GM12878 (cell line): Measurements from ENCODE around the gene LRRC59. TPM values are rescaled to one million over a fixed set of nuclear protein-coding genes. Genes with fewer than 3 reads are reported as not detected.

ENCODE experiments used
- ATAC-seq: fragments of 200-7000 bp; cut with Tn5 transposase; 3 replicates; pipeline ENCODE4 v1.9.1; 2020; ENCODE audit warnings: mild to moderate bottlenecking, moderate library complexity
- BruUV-seq: library from RNA; stranded (reverse); fragments of 400-500 nt; replicated peaks from 2 replicates; lab custom pipeline; 2021; lab: Mats Ljungman, UMichigan
- CTCF ChIA-PET: fragments of 300-600 bp; sonication (Branson Sonifier 250); formaldehyde crosslinking; extraction: SDS; loops from one replicate; lab custom pipeline; 2021; ENCODE audit warnings: inconsistent platforms; lab: Yijun Ruan, JAX
- POLR2A ChIA-PET: fragments of 350-600 bp; formaldehyde crosslinking; extraction: SDS; loops from one replicate; lab custom pipeline; 2021; ENCODE audit warnings: inconsistent platforms; lab: Charles Lee
- RAD21 ChIA-PET: fragments of 300-600 bp; sonication (Branson Sonifier 250); formaldehyde crosslinking; loops from one replicate; lab custom pipeline; 2023; ENCODE audit warnings: antibody characterized with exemption; ENCODE audit not compliant: unreplicated experiment; lab: Charles Lee
- SMC1A ChIA-PET: fragments of 300-600 bp; sonication (Branson Sonifier 250); formaldehyde crosslinking; loops from one replicate; lab custom pipeline; 2023; ENCODE audit not compliant: unreplicated experiment, uncharacterized antibody; lab: Charles Lee
- DNase-seq: peaks from one replicate; pipeline ENCODE4 v3.0.0-alpha.2; 2011; ENCODE audit warnings: low read depth, low spot score
- FAIRE-seq: peaks from 3 replicates; lab custom pipeline; 2011; peaks lifted over from hg19 to GRCh38; lab: Jason Lieb, UNC
- H2AFZ ChIP-seq: 2 replicates; pipeline ENCODE4 v1.6.0; 2011; ENCODE audit warnings: low read depth, low read length, control low read depth; ENCODE audit not compliant: control insufficient read depth
- H3K27ac ChIP-seq: 2 replicates; pipeline ENCODE4 v1.5.1; 2011; ENCODE audit warnings: control low read depth; ENCODE audit not compliant: control insufficient read depth, insufficient read depth
- H3K27me3 ChIP-seq, 2 experiments: replicated peaks in 1 of 2; 2 replicates each; pipeline versions ENCODE4 v1.6.0 to v1.6.1; 2011; ENCODE audit warnings: low read length in 1 of 2; ENCODE audit not compliant: control insufficient read depth in 2 of 2, insufficient read depth in 2 of 2
- H3K36me3 ChIP-seq, 2 experiments: 2 replicates each; pipeline ENCODE4 v1.5.1; 2011; ENCODE audit warnings: low read length in 1 of 2; ENCODE audit not compliant: control insufficient read depth in 2 of 2, insufficient read depth in 2 of 2
- H3K4me1 ChIP-seq: 2 replicates; pipeline ENCODE4 v1.6.1; 2011; ENCODE audit warnings: mild to moderate bottlenecking, low read length, moderate library complexity, mixed read lengths; ENCODE audit not compliant: control insufficient read depth, insufficient read depth
- H3K4me2 ChIP-seq: 2 replicates; pipeline ENCODE4 v1.6.0; 2011; ENCODE audit warnings: control low read depth; ENCODE audit not compliant: control insufficient read depth, insufficient read depth
- H3K4me3 ChIP-seq: fragments of 200-600 bp; sonication (generic); 2 replicates; pipeline ENCODE4 v1.5.1; 2016
- H3K79me2 ChIP-seq: 2 replicates; pipeline ENCODE4 v1.6.0; 2011; ENCODE audit warnings: low read length; ENCODE audit not compliant: control insufficient read depth, insufficient read depth
- H3K9ac ChIP-seq: 2 replicates; pipeline ENCODE4 v1.8.0; 2011; ENCODE audit warnings: low read length, control low read depth, mixed read lengths; ENCODE audit not compliant: control insufficient read depth, insufficient read depth
- H3K9me3 ChIP-seq: replicated peaks from 3 replicates; pipeline ENCODE4 v1.5.1; 2011; ENCODE audit warnings: mild to moderate bottlenecking, low read length; ENCODE audit not compliant: control insufficient read depth, insufficient read depth
- H4K20me1 ChIP-seq: 2 replicates; pipeline ENCODE4 v1.6.0; 2011; ENCODE audit not compliant: control insufficient read depth, insufficient read depth
- PML ChIP-seq: IDR thresholded peaks from 2 replicates; pipeline ENCODE4 v1.6.1; 2012; ENCODE audit warnings: low read length, inconsistent platforms
- WGBS: methylation state at CpG from one replicate; pipeline ENCODE4 v1.1.6; 2016; ENCODE audit warnings: low lambda C conversion rate; ENCODE audit not compliant: insufficient replicate concordance, insufficient coverage; ENCODE audit errors: missing lambda C conversion rate; 5-methylcytosine and 5-hydroxymethylcytosine counted together
- in situ Hi-C: fragments of 300-500 bp; cut with MboI; formaldehyde crosslinking; loops from 9 replicates; pipeline ENCODE4 v1.14.3; 2018; ENCODE audit warnings: mixed read lengths
- intact Hi-C: fragments of 100-400 bp; cut with micrococcal nuclease; formaldehyde crosslinking; loops from one replicate; pipeline ENCODE4 v1.14.2; 2022; ENCODE audit not compliant: unreplicated experiment
- polyA plus RNA-seq, 11 experiments: library from polyadenylated mRNA; depleted of rRNA in 4 of 11; unstranded in 6 of 11; stranded (reverse) in 5 of 11; fragments of >200 nt; fragmentation: Nextera tagmentation in 4 of 11; fragmentation: Illumina TruSeq in 1 of 11; extraction: Ambion mirVana in 4 of 11; extraction: Trizol in 1 of 11; gene quantifications; 1 replicate in 1 of 11; 2 replicates in 10 of 11; pipeline versions ENCODE4 v1.2.1 to v1.2.3, GENCODE V29; 2011 to 2016; ENCODE audit warnings: inconsistent platforms in 2 of 11, missing spikeins in 2 of 11, low read depth in 1 of 11
- total RNA-seq, 4 experiments: library from RNA; depleted of rRNA in 3 of 4; stranded (reverse); fragments of >200 nt in 3 of 4; fragmentation: Illumina TruSeq in 1 of 4; extraction: Trizol in 1 of 4; gene quantifications; 2 replicates each; pipeline versions ENCODE4 v1.2.1 to v1.2.3, GENCODE V29; 2013 to 2021
- TF ChIP-seq, protein P1 (sequence below): IDR thresholded peaks from 2 replicates; pipeline ENCODE4 v1.6.1; 2011; ENCODE audit warnings: low read depth, mild to moderate bottlenecking, low read length, moderate library complexity, borderline replicate concordance; ENCODE audit errors: extremely low read depth

Gene LRRC59
- total and polyA plus RNA-seq, 10 of the 15 experiments (the other 5 are each of a cell fraction or from before 2014, with no cell fraction given): 8.8 to 82.2 (median 63.0) TPM

DNA sequence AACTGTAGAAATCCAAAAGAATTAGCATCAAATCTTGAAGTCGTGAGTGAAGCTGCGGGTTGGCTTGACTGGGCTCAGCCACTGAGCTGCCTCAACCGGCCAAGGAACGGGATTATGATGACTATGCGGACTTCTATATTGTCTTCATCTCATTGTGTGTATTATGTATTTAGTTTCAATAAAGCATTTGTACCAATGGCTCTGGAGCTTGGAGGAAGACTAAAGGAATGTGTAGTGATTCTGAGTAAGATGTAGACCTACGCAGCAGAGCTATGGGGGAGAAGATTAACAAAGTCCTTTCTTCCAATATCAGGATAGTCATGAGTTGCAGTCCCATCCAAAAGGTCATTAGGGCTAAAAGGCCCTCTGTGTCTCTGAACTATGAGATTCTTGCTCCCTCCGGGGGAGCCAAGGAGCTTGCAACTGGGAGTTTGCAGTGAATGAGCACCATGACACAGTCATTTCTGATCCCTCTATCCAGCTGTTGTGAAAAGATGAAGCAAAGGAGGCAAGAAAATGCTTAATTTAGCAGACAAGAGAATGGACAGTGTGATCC lies 16.0 kb downstream of the LRRC59 start:
- no peaks in the 10 kb centered on the region for H3K4me1 ChIP-seq
- no peak overlapping the region for H3K4me2 ChIP-seq
- no peak for ATAC-seq
- no peak for DNase-seq
- H3K27ac ChIP-seq: no peak overlapping the region
- peaks cover 30 to 34% of the 10 kb centered on the region in 2 experiments for H3K36me3 ChIP-seq
- ChIA-PET SMC1A (interaction anchor here (1.0 to 1.9 kb wide), 4 partner anchors 10 to 48 kb away, joined by 3 to 11 read pairs (median 4); no protein-coding TSS in a partner anchor), CTCF (interaction anchor here (0.7 to 3.8 kb wide), 5 partner anchors 9 to 40 kb away, joined by 3 to 25 read pairs (median 4); partner anchors contain the start of gene LRRC59), POLR2A (interaction anchor here (0.9 kb wide), 1 partner anchor 14 kb away, joined by 3 read pairs; no protein-coding TSS in a partner anchor), RAD21 (interaction anchor here (1.0 to 1.7 kb wide), 3 partner anchors 13 to 19 kb away, joined by 3 to 4 read pairs (median 4); no protein-coding TSS in a partner anchor)
- intact Hi-C loops (no loop called here), in situ Hi-C loops (no loop called here)
- no peak overlapping the region for H2AFZ ChIP-seq
- no peaks in the 10 kb centered on the region for H3K9me3 ChIP-seq
- H3K4me3 ChIP-seq: no peak overlapping the region
- no peaks in the 10 kb centered on the region for H3K27me3 ChIP-seq
- no TSS peak for BruUV-seq
- H3K9ac ChIP-seq: no peak overlapping the region
- 0 out of 2 replicates have a peak, but pooled peaks have one; percentile 3 for TF ChIP-seq PML
- TF ChIP-seq, protein P1, sequence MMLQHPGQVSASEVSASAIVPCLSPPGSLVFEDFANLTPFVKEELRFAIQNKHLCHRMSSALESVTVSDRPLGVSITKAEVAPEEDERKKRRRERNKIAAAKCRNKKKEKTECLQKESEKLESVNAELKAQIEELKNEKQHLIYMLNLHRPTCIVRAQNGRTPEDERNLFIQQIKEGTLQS: no peak
- no peak for FAIRE-seq
- WGBS: 97% methylated on average over 7 of the region's 7 CpGs
- H3K79me2 ChIP-seq: no peaks in the 10 kb centered on the region
- H4K20me1 ChIP-seq: no peaks in the 10 kb centered on the region
